Nephron (organoid): ENCODE data around the gene RGS11.
A peak's percentile ranks its signal among the peaks of the same experiment; 100 is the strongest.
"Not testable (repeated sequence)": the region's sequence is repeated elsewhere in the genome, so short reads cannot be mapped to it uniquely, and the experiment has no call there.

Experiments
- H3K27ac Mint-ChIP-seq, 3 experiments: 2 replicates each; pipeline ENCODE4 v1.8.0; 2020; ENCODE audit warnings: mixed read lengths in 3 of 3, mild to moderate bottlenecking in 2 of 3, moderate library complexity in 1 of 3
- H3K27me3 Mint-ChIP-seq: 2 replicates; pipeline ENCODE4 v1.8.0; 2021; ENCODE audit warnings: low read depth, mild to moderate bottlenecking, moderate library complexity, mixed read lengths
- H3K36me3 Mint-ChIP-seq: 2 replicates; pipeline ENCODE4 v1.8.0; 2020; ENCODE audit warnings: low read depth, mixed read lengths
- H3K4me1 Mint-ChIP-seq: 2 replicates; pipeline ENCODE4 v1.8.0; 2020; ENCODE audit warnings: mixed read lengths
- H3K4me3 Mint-ChIP-seq, 3 experiments: 2 replicates each; pipeline ENCODE4 v1.8.0; 2020; ENCODE audit warnings: mild to moderate bottlenecking in 3 of 3, mixed read lengths in 3 of 3, moderate library complexity in 2 of 3
- H3K9me3 Mint-ChIP-seq: 2 replicates; pipeline ENCODE4 v1.8.0; 2020; ENCODE audit warnings: mixed read lengths
- CTCF ChIP-seq, 3 experiments: fragments of 200-600 bp; sonication (generic); IDR thresholded peaks; one replicate each; pipeline ENCODE4 v1.5.0; 2021; ENCODE audit warnings: antibody characterized with exemption in 3 of 3; ENCODE audit not compliant: unreplicated experiment in 3 of 3

RGS11 gene

GRCh38 chr16:268141-269053 is 7.3 kb downstream of the RGS11 start:
- Mint-ChIP-seq H3K27ac (no peak overlapping the region), H3K27me3 (peaks cover 5% of the 10 kb centered on the region), H3K36me3 (no peaks in the 10 kb centered on the region), H3K9me3 (no peaks in the 10 kb centered on the region), H3K4me3 (no peak overlapping the region), H3K4me1 (peaks cover 9% of the 10 kb centered on the region)
- TF ChIP-seq CTCF (IDR thresholded peaks at IDR 0.05; ENCODE audit: unreplicated experiment in 3 of 3): no peak

GRCh38 chr16:267562-267961 is 8.2 kb downstream of the RGS11 start:
- not testable (repeated sequence) for H3K27me3 Mint-ChIP-seq, H3K36me3 Mint-ChIP-seq, H3K9me3 Mint-ChIP-seq, H3K27ac Mint-ChIP-seq, H3K4me1 Mint-ChIP-seq, H3K4me3 Mint-ChIP-seq

- no peak for TF ChIP-seq CTCF (IDR thresholded peaks at IDR 0.05; ENCODE audit: unreplicated experiment in 3 of 3)
- H3K4me1 Mint-ChIP-seq: peaks cover 9% of the 10 kb centered on the region
- no peak overlapping the region for H3K4me3 Mint-ChIP-seq
- no peaks in the 10 kb centered on the region for H3K27me3 Mint-ChIP-seq
- H3K36me3 Mint-ChIP-seq: peaks cover 10% of the 10 kb centered on the region
- H3K27ac Mint-ChIP-seq: no peak overlapping the region
- no peaks in the 10 kb centered on the region for H3K9me3 Mint-ChIP-seq
Observed at GRCh38 chr16:266258-267164, 9.2 kb downstream of the RGS11 start.

- Mint-ChIP-seq H3K4me1 (peaks cover 9% of the 10 kb centered on the region), H3K36me3 (peaks cover 12% of the 10 kb centered on the region), H3K27ac (peak overlapping the region in 1 of 3 experiments; percentile 37), H3K9me3 (no peaks in the 10 kb centered on the region), H3K27me3 (no peaks in the 10 kb centered on the region), H3K4me3 (no peak overlapping the region)
- TF ChIP-seq CTCF (IDR thresholded peaks at IDR 0.05; ENCODE audit: unreplicated experiment in 3 of 3): no peak
Observed at GRCh38 chr16:265711-266110, 10.0 kb downstream of the RGS11 start.

GRCh38 chr16:265002-265529 is 10.7 kb downstream of the RGS11 start:
- peaks cover 9% of the 10 kb centered on the region for H3K4me1 Mint-ChIP-seq
- TF ChIP-seq CTCF (IDR thresholded peaks at IDR 0.05; ENCODE audit: unreplicated experiment in 3 of 3): no peak
- H3K27me3 Mint-ChIP-seq: no peaks in the 10 kb centered on the region
- H3K36me3 Mint-ChIP-seq: peaks cover 16% of the 10 kb centered on the region
- no peak overlapping the region for H3K4me3 Mint-ChIP-seq
- no peaks in the 10 kb centered on the region for H3K9me3 Mint-ChIP-seq
- H3K27ac Mint-ChIP-seq: no peak overlapping the region

GRCh38 chr16:264440-264951 is 11.2 kb downstream of the RGS11 start:
- peaks cover 9% of the 10 kb centered on the region for H3K4me1 Mint-ChIP-seq
- H3K9me3 Mint-ChIP-seq: no peaks in the 10 kb centered on the region
- peaks cover 16% of the 10 kb centered on the region for H3K36me3 Mint-ChIP-seq
- H3K27ac Mint-ChIP-seq: no peak overlapping the region
- no peaks in the 10 kb centered on the region for H3K27me3 Mint-ChIP-seq
- no peak overlapping the region for H3K4me3 Mint-ChIP-seq
- no peak for TF ChIP-seq CTCF (IDR thresholded peaks at IDR 0.05; ENCODE audit: unreplicated experiment in 3 of 3)
